ENCODE measurements around the gene TRMT1L.

TRMT1L gene

GRCh38 chr1:185137896-185138545 is 18.7 kb downstream of the TRMT1L start:
- TF ChIP-seq TCF12 (IDR thresholded peaks at IDR 0.05; ENCODE audit: low read depth) (no peak), FOXM1 (IDR thresholded peaks at IDR 0.05; ENCODE audit: borderline replicate concordance, low read depth) (no peak)

GRCh38 chr1:185132534-185132933 is 24.2 kb downstream of the TRMT1L start:
- TF ChIP-seq REST (IDR thresholded peaks at IDR 0.05; ENCODE audit: low read depth) (no peak), YY1 (IDR thresholded peaks at IDR 0.05; ENCODE audit: low read depth) (no peak), EP300 (IDR thresholded peaks at IDR 0.05; ENCODE audit: borderline replicate concordance) (no peak), USF1 (IDR thresholded peaks at IDR 0.05) (no peak), ZBTB7A (IDR thresholded peaks at IDR 0.05; ENCODE audit: low read depth) (no peak), EGR1 (IDR thresholded peaks at IDR 0.05) (no peak), CEBPB (IDR thresholded peaks at IDR 0.05) (no peak), TAF1 (IDR thresholded peaks at IDR 0.05; ENCODE audit: low read depth) (no peak), TEAD4 (IDR thresholded peaks at IDR 0.05) (no peak), FOXM1 (IDR thresholded peaks at IDR 0.05; ENCODE audit: borderline replicate concordance, low read depth) (no peak)

- no peak for TF ChIP-seq RAD21 (IDR thresholded peaks at IDR 0.05; ENCODE audit: low read depth)
- TF ChIP-seq TAF1 (IDR thresholded peaks at IDR 0.05; ENCODE audit: low read depth) = no peak
- no peak for TF ChIP-seq CEBPB (IDR thresholded peaks at IDR 0.05)
- TF ChIP-seq USF1 (IDR thresholded peaks at IDR 0.05) = no peak
- no peak for TF ChIP-seq ZBTB7A (IDR thresholded peaks at IDR 0.05; ENCODE audit: low read depth)
Measured at GRCh38 chr1:185129708-185130107, 27.0 kb downstream of the TRMT1L start.

GRCh38 chr1:185112356-185112755 is 44.4 kb downstream of the TRMT1L start:
- no peak for TF ChIP-seq EP300 (IDR thresholded peaks at IDR 0.05; ENCODE audit: borderline replicate concordance)
- TF ChIP-seq TCF12 (IDR thresholded peaks at IDR 0.05; ENCODE audit: low read depth) = no peak

GRCh38 chr1:185111873-185112272 is 44.9 kb downstream of the TRMT1L start:
- TF ChIP-seq EP300 (IDR thresholded peaks at IDR 0.05; ENCODE audit: borderline replicate concordance) (no peak), TCF12 (IDR thresholded peaks at IDR 0.05; ENCODE audit: low read depth) (no peak), TAF1 (IDR thresholded peaks at IDR 0.05; ENCODE audit: low read depth) (no peak), EGR1 (IDR thresholded peaks at IDR 0.05) (no peak), RAD21 (IDR thresholded peaks at IDR 0.05; ENCODE audit: low read depth) (no peak), MAX (IDR thresholded peaks at IDR 0.05) (no peak), YY1 (IDR thresholded peaks at IDR 0.05; ENCODE audit: low read depth) (no peak), NFIC (IDR thresholded peaks at IDR 0.05) (no peak), TEAD4 (IDR thresholded peaks at IDR 0.05) (no peak)

GRCh38 chr1:185110145-185110544 is 46.6 kb downstream of the TRMT1L start:
- TF ChIP-seq ZBTB7A (IDR thresholded peaks at IDR 0.05; ENCODE audit: low read depth) = no peak

- TF ChIP-seq YY1 (IDR thresholded peaks at IDR 0.05; ENCODE audit: low read depth) = no peak
- TF ChIP-seq ZBTB7A (IDR thresholded peaks at IDR 0.05; ENCODE audit: low read depth) = no peak
- no peak for TF ChIP-seq NFIC (IDR thresholded peaks at IDR 0.05)
- no peak for TF ChIP-seq REST (IDR thresholded peaks at IDR 0.05; ENCODE audit: low read depth)
- TF ChIP-seq RAD21 (IDR thresholded peaks at IDR 0.05; ENCODE audit: low read depth) = no peak
- TF ChIP-seq TAF1 (IDR thresholded peaks at IDR 0.05; ENCODE audit: low read depth) = no peak
- no peak for TF ChIP-seq USF1 (IDR thresholded peaks at IDR 0.05)
- TF ChIP-seq CEBPB (IDR thresholded peaks at IDR 0.05) = no peak
- TF ChIP-seq CREB1 (IDR thresholded peaks at IDR 0.05; ENCODE audit: low read depth) = no peak
- no peak for TF ChIP-seq TEAD4 (IDR thresholded peaks at IDR 0.05)
- TF ChIP-seq MAX (IDR thresholded peaks at IDR 0.05) = no peak
- TF ChIP-seq FOXM1 (IDR thresholded peaks at IDR 0.05; ENCODE audit: borderline replicate concordance, low read depth) = no peak
- no peak for TF ChIP-seq EP300 (IDR thresholded peaks at IDR 0.05; ENCODE audit: borderline replicate concordance)
- no peak for TF ChIP-seq TCF12 (IDR thresholded peaks at IDR 0.05; ENCODE audit: low read depth)
- TF ChIP-seq EGR1 (IDR thresholded peaks at IDR 0.05) = no peak
Measured at GRCh38 chr1:185108321-185108720, 48.4 kb downstream of the TRMT1L start.
